22Rv1 (cell line): ENCODE results near the gene IQSEC3.

Source experiments
- CTCF ChIP-seq: fragments of 450-650 bp; IDR thresholded peaks from 2 replicates; pipeline ENCODE4 v1.5.1; 2017; ENCODE audit warnings: mild to moderate bottlenecking
- ZFX ChIP-seq: fragments of 450-650 bp; IDR thresholded peaks from 2 replicates; pipeline ENCODE4 v1.6.1; 2017; ENCODE audit warnings: antibody characterized with exemption, borderline replicate concordance

GRCh38 chr12:93266-94005, 26.9 kb downstream of the IQSEC3 start:
- TF ChIP-seq CTCF (no peak), ZFX (no peak)
